NCI-H2029 (cell line): ENCODE data around the gene HUNK.
"Not testable (repeated sequence)": the region's sequence is repeated elsewhere in the genome, so short reads cannot be mapped to it uniquely, and the experiment has no call there.

Experiments
- DNase-seq: peaks from one replicate; lab custom pipeline; 2025; lab: John Stamatoyannopoulos, UW

HUNK gene

GRCh38 chr21:31997191-31997590, 124.4 kb downstream of the HUNK start:
- DNase-seq, result no peak

DNA sequence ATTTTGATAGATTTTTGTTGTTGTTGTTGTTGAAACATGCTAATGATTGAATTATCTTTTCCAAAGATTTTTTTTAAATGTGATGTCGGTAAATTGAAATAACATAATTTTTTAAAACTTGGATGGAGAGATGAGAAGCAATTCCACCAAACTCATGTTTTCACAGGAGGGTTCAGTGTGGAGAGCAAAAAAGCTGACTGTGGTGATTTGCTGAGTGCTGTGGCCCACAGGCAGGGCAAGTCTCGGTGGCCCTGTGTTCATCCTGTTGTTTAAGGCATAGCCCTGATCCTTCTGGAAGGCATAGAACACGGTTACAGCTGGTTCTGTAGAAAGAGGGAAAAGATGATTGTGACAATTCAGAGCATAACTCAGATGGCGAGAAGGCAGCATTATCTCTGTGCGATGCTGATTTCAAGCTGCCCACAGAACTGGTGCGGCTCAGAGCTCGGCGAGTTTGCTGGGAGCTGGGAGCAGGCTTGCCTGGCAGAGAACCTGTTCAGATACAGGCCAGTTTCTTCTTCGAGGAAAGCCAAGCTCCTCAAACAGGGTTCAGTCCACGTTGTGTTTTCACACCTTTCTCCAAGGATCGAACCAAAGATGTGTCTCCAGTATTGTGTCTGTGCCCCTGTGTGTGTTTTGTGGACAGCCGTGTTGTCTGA, 127.1 kb downstream of the HUNK start:
- DNase-seq, result no peak

DNA sequence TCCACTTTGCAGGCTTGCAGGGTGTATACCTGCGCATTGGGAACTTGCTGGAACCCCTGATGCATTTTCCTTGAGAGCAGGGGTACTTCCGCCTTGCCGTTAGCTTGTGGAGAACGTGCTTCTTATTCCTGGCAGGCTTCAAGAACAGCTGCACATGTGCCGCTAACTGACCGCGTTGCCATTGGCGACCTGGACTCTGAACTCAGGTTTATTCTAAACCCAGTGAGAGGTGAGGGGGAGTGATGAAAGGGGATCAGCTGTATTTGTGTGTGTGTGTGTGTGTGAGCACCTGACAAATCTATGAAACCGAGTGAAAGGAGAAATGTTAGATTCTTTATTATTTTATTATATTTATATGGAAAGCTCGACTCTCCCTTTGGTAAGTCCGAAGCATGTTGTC, 128.6 kb downstream of the HUNK start:
- DNase-seq, result peak; percentile 10

DNA sequence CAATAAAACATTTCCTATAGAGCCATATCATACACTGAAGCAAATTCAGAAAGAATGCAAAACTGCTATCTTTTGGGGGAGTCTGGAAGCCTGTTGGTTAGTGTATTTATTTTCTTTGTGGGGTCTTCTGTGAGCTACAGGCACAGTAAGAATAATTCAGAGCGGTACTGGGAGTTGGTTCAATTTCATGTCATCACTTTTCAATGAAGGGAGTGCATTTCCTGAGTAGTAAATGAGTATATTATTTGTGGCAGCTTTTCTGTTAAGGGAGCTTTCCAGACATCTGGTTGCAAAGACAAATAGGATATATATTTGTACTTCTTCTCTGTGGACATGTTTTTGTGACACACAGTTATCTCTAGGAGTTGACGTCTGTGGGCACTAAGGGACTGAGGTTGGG, 130.6 kb downstream of the HUNK start:
- DNase-seq, result no peak

DNA sequence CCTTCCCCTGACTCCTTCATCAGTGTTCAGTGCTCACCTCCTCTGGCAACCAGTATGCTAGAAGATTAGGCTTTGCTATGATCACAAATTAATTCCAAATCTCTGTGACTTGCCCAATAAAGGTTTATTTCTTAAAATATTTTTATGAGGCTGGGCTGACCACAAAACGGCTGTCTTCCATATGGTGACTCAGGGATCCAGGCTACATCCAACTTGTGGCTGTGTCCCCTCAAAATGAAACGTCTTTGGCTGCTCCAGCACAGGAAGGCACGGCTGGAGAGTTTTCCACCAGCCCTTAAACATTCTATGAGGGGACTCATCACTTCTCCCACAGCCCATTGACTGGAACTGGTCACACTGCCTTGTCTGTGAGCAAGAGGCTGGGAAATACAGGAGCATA, 131.5 kb downstream of the HUNK start:
- no peak for DNase-seq

DNA sequence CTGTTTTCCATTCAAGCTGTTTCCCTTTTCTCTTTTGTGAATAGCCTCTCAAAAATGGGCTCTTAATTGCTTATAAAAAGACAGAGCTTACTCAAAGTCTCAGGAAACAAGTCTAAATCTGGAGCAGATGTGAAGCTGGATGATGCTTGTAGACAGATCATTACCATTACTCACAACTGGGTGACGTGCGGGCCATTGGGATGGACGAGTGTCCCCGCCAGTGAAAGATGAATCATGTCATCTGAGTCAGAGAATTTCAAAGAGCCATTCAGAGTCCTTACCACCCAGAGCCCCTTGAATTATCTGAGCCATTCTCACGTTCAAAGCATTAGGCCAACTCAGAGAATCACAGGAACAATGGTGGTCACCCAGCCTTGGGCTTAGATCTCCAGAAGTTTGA, 134.6 kb downstream of the HUNK start:
- DNase-seq, result no peak

GRCh38 chr21:32008714-32009113, 135.9 kb downstream of the HUNK start:
- no peak for DNase-seq

DNA sequence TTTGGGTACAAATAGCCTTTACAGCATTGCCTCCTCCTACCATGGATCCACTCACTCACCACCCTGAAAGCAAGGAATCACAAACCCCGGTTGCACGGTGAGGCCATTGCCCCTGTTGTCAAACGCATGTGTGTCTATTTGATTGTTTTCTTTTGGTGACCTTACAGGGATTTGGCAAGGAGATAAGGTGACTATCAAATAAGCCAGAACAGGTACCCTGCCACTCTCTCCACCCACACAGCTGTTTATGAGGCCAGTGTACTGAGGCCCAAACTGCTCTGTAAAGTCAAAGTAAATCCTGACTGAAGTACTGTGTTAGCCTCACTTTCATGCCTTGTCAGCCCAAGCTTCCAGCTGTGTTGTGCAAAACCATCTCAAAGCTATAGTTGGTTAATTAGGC, 136.4 kb downstream of the HUNK start:
- no peak for DNase-seq

DNA sequence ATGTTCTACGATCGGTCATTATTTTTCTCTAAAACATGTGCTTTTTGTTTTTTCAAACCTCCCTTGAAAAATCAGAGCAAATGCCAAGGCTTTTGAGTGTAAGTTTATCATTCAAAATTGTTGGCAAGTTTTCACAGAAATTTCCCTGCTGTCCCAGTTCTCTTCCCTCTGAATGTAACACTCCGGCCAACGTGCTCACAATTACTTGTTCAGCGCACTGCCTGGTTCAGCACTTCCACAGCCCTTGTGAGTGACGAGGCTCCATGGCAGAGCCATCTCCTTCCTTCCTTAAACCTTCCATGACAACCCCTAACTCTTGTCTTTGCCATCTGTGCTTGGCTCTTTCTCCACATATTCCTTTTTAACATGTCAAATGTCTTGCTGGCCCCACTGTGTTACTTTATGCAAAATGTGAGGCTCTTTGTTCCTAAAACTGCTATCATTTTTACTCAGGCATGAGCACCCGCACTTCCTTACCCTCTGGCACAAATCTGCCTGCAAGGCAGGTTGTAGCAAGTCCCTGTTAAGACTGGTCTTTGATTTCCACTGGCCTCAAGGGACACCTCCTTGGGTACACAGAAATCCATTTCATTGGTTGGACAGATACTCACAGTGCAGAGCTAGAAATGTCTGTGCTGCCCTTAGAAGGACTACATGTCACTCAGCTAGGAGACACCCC, 142.8 kb downstream of the HUNK start:
- DNase-seq, result no peak

- DNase-seq, result no peak
These were observed 145.6 kb downstream of the HUNK start for GRCh38 chr21:32018381-32018780.

GRCh38 chr21:32020564-32020963, 147.7 kb downstream of the HUNK start:
- no peak for DNase-seq

DNA sequence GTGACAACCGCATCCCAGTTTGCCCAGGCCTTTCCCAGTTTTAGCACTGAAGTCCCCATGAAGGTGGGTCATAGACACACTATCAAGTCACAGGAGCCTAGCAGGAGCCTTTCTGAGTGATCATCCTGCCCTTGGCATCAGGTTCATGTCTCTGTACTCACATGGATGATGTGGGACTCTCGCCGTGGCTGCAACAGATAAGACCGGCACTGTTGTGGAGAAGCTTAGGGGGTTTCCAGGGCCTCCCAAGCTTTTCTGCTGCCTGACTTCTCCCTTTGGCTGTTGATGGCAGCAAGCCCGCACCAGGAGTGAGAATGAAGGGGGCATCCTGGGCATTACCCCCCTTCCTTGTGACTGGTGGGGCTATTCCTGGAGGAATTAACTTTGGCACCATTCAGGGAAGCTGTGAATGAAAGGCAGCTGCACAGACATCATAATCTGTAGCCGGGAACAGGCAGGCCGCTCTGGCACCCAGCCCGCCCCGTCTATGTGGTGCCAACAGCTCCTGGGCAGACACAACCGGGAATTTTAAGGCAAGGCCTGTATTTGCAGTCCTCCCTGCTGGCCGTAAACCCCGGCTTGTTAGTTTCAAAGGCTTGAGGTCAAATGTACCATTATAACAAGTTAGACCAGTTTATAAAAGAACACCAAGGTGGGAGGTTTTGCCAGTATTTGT, 148.6 kb downstream of the HUNK start:
- DNase-seq, result no peak

GRCh38 chr21:32022146-32022545, 149.3 kb downstream of the HUNK start:
- no peak for DNase-seq

- no peak for DNase-seq
These were observed 157.4 kb downstream of the HUNK start for GRCh38 chr21:32030146-32030652.

DNA sequence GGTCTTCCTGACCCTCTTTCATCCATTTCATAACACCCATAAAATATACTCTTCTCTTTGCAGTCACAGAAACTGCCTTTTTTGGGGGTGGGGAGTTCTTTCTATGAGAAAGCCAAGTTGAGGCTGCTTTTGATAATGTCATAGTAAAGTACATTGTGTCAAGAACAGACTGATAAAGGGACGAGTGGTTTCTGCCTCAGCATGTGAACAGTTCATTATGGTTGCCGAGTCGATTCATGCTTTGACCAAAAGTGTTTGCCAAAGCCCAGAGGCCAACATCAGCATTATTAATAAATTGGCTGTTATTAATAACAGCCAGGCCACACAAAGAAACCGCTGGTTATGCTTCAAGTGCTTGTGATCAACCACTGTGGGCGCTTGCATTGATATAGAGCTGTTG, 162.0 kb downstream of the HUNK start:
- DNase-seq, result no peak

DNA sequence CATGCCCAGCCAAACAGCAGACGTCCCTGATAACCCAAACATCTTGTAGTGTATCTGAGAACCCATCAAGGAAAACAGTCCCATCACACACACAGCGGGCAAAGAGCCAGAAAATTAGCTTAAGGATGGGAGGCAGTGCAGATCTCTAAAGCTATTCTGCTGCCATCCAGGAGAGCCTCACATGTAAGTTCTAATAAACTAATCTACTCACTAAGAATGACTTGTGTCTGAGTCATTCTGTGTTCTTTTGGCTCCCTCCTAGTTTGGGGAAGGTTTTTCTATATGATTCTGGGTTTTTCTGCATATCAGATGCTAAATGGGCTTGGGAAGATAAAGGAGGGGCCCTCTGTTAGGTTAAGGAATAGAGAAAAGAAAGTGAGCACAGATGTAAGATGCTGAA, 162.8 kb downstream of the HUNK start:
- no peak for DNase-seq

- no peak for DNase-seq
These were observed 163.9 kb downstream of the HUNK start for GRCh38 chr21:32036756-32037155.

DNA sequence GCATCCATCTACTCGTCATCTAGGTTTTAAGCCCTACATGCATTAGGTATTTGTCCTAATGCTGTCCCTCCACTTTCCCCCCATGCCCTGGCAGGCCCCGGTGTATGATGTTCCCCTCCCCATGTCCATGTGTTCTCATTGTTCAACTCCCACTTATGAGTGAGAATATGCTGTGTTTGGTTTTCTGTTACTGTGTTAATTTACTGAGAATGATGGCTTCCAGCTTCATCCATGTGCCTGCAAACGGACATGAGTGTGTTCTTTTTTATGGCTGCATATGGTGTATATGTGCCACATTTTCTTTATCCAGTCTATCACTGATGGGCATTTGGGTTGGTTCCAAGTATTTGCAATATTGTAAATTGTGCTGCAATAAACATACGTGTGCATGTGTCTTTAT, 165.9 kb downstream of the HUNK start:
- DNase-seq, result not testable (repeated sequence)

- no peak for DNase-seq
These were observed 170.6 kb downstream of the HUNK start for GRCh38 chr21:32043458-32043857.

GRCh38 chr21:32044205-32045180, 171.7 kb downstream of the HUNK start:
- DNase-seq, result no peak

- DNase-seq, result no peak
These were observed 173.4 kb downstream of the HUNK start for GRCh38 chr21:32046191-32046590.

DNA sequence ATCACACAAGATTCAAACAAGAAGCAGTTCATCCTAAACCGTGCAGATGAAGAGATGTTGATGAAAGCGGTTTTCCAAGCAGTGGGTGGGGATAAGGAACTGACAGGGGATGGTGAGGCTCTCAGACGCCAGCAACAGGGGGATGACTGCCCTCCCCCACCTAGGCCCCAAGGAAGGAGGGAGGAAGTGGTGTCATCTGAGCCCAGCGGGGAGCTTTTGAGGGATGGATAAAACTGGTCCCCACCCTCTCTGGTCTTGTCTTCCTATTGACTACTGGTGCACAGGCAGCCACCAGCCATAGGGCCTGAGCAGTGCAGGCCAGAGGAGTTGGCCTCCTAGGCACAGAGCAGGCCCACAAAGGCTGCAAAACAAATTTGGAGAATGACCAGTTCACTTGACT, 175.5 kb downstream of the HUNK start:
- DNase-seq, result no peak
